Activated CD4-positive, alpha-beta T cell treated with anti-CD3 and anti-CD28 coated beads for 24 hours (primary cell): Measurements from ENCODE around the gene SMG6.

Experiments used
- DNase-seq, 2 donors: peaks; one replicate each; pipeline ENCODE4 v3.0.0-alpha.2; 2020; ENCODE audit warnings: low read depth in 2 of 2

SMG6 gene

GRCh38 chr17:2105663-2106062 is 197.9 kb downstream of the SMG6 start:
- no peak for DNase-seq

DNA sequence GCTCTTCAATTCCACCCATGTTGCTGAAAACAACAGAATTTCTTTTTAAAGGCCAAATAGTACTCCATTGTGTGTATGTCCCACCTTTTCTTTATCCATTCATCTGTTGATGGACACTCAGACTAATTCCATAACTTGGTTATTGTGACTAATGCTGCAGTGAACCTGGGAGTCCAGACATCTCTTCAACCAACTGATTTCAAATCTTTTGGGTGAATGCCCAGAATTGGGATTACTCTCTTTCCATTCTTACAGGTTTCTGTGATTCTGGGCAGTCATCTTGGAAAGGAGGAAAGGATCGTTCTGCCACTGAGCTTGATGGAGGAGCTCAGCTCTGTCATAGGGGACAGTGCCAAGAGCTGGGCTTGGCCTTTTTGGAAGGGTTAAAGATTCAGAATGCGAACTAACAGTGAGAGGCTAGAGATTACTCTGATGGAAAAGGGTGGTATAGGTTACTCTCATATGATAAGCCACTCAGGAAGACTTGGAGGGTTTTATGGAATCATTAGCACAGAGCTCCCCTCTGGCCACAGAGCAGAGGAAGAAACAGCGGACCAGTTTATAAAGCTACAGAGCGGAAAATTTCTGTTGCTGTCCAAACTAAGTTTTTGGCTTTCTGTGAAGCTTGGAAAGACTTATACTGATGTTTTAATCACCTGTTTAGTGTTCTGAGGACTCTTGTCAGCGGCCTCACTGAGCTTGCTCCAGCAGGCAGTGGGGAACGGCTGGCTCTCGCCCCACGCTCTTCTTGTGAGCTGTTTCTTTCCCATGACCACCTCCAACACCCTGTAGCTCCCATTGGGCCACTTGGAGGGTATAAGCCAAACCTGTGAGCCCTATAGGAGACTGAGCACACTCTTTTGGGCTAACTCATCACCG is 200.4 kb downstream of the SMG6 start:
- no peak for DNase-seq

GRCh38 chr17:2101448-2102257 is 201.9 kb downstream of the SMG6 start:
- DNase-seq, result peak in 1 of 2 donors; percentile 28

- no peak for DNase-seq
Measured at GRCh38 chr17:2095536-2095910, 208.1 kb downstream of the SMG6 start.

DNA sequence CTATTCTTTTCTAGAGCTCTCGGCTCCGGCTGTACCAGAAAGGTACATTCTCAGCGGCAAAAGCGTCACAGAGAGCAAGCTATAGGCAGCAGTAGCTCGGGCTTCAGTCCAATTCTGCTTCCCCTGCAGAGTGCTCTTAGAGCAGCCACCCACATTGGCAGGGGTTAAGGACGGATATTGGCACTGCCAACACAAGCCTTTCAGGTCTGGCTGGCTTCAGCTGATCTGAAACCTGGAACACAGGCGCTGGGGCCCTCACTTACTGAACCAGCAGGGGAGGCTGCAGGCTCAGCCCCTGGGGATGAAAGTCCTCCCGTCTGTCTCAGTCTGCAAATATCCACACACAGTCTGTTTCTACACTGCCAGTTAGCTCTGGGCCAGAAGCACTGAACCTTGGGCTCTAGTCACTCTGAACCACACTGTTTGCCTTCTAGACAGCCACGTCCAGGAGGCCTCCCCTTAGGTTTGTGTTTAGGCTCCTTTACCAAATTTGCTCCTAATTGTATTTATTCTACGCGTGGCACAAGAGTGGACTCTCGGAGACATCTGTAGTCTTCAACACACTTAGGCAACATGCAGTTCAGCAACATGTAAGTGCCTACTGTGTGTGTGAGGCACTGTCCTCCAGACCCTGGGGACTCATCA is 208.6 kb downstream of the SMG6 start:
- no peak for DNase-seq

DNA sequence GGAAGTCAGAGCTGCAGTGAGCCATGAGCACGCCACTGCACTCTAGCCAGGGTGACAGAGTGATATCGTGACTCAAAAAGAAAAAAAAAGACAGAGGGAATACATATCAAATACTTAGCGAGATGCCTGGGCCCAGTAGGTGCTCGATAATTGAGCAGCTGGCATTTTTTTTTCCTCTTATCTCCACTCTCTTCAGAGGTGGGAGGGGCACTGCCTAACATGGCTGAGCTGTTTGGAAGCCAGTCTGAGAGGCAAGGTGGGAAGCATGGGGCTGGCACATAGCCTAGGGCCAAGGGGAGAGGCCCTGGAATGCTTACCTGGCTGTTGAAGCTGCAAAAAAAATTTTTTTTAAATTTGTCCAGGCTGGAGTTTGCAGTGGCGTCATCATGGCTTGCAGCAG is 210.2 kb downstream of the SMG6 start:
- no peak for DNase-seq

DNA sequence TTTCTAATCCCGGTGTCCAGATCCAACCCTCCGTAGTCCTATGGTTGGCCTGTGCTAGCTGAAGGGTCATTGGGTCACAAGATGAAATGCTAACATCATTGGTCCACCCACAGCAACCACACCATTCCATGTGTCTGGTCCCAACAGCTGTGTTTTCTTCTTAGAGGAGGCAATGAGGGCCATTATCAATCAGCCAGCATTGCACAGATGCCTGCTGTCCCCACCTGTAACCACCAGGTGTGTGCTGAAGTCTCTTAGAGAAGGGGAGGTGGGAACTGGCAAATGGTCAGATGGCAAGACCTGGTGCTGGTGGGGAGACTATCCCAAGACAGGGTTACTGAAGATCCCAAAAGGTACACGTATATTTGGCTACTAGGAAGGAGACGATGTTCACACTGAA is 211.3 kb downstream of the SMG6 start:
- DNase-seq, result no peak

GRCh38 chr17:2090804-2091534 is 212.6 kb downstream of the SMG6 start:
- no peak for DNase-seq

- DNase-seq, result no peak
Measured at GRCh38 chr17:2090210-2090641, 213.4 kb downstream of the SMG6 start.

- DNase-seq, result no peak
Measured at GRCh38 chr17:2089021-2089422, 214.6 kb downstream of the SMG6 start.

- peak; percentile 36 to 39 for DNase-seq
Measured at GRCh38 chr17:2087597-2088211, 215.9 kb downstream of the SMG6 start.

DNA sequence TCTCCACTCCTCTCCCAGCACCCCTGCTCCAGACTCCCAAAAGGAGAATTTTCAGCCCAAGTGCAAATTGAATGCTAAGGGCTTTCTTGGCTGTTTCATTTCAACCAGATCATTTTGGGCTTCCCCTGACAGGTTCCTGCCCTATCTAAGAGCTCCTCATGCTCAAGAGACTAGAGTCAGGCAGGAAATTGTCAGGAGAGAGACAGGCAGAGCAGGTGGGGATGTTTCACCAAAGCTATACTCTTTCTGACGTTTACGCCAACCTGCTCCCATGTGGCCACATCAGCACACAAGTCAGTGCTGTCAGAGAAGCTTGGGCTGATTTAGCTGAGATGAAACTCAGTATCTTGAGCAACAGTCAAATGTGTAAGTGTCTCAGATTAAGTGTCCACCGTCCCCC is 217.3 kb downstream of the SMG6 start:
- no peak for DNase-seq

GRCh38 chr17:2085648-2085949 is 218.0 kb downstream of the SMG6 start:
- no peak for DNase-seq

DNA sequence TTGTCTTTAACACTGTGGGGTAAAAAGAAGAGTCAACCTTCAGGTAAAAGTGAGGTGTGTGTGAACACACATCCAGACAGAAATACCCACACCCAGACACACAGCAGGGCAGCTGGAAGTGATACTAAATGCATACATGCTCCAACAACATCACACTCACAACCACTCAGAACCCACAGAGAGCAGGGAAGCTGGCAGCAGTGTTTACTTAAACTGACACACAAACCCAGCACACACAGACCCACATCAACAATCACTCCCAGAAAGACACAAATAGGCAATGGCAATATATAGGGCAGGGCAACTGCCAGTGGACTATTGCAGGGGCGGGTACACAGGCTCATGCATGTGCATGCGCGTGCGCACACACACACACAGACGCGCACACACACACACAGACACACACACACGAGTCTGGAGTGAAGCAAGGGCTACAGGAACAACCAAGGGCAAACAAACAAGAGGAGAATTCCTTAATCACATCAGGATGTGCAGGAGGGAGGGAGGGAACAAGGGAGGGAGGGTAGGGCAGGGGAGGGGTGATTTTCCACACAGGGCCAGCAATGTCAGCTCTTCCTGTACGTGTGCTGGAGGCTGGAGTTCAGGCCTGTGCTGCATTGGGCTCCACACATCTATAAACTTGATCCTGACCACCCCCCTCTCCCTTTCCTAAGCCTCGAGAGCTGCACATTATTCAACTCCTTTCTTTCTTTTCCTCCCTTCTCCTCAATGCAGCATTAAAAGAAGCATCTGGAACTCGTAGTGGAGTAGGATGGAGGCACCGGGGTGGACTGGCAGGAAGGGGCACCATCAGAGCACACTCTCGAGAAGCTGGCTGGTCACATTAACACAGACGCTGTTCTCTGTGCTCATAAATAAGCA is 218.6 kb downstream of the SMG6 start:
- no peak for DNase-seq

DNA sequence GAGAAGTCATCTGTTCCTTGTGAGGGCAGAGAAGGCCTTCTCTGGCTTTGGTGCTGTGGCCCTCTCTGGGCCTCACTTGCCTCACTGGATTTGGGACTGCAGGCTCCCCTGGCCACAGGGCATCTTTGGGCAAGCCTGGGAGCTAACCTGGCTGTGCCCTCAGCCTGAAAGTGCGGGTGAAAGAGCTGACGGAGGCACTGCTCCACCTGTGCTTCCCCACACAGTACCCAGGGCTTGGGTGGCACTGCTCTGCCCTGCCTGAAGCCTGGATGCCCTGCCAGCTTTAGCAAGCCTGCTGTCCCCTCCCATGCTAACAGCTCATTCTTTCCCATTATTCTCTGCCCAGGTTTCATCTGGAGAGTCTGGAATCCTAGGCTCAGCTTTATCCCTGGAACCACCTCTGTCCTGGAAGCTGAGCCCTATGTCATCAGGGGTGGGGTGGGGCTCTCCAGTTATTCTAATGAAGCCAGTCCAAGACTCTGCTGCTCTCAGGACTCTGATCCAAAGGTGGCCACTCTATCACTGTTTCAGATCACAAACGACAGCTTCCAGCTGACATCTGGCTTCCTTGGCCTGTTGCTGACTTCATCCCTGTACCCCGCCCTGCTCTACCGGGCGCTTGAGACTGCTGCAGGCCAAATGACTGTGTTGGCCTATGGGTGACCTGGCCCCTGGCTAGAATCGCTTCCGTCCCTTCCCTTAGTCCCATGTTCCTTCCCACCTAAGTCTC is 219.4 kb downstream of the SMG6 start:
- no peak for DNase-seq

DNA sequence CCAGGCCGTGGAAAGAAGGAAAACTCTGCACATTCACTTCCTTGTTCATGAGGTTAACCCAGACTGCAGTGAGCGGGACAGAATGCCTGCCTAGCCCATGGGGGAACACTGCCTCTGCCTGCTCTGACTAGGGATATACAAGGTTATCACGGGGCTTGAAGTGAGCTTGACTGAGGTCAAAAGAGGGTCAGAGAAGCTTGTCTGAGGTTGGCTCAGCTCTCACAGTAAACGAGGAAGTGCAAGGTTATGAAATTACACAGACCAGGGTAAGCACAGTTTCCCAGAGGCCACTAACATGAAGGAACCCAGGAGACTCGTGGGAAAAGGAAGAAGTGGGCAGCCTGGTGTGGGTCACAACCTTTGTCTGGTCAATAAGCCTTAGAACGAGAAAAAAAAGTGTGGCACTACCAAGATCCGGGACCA is 220.0 kb downstream of the SMG6 start:
- DNase-seq, result no peak

GRCh38 chr17:2082003-2082781 is 221.4 kb downstream of the SMG6 start:
- DNase-seq, result no peak

GRCh38 chr17:2081564-2081963 is 222.0 kb downstream of the SMG6 start:
- DNase-seq, result no peak

GRCh38 chr17:2077040-2077439 is 226.5 kb downstream of the SMG6 start:
- DNase-seq, result no peak
